Lung (tissue), 12 donors: ENCODE results near the gene RASSF7. TPM values are rescaled to one million over a fixed set of nuclear protein-coding genes. Genes with fewer than 3 reads are reported as not detected.

ENCODE experiments used
- ATAC-seq: fragments of 200-7000 bp; cut with Tn5 transposase; one replicate; pipeline ENCODE4 v1.9.1; 2020; ENCODE audit warnings: moderate number of reproducible peaks; ENCODE audit not compliant: insufficient read depth, low FRiP score
- DNase-seq, 3 donors: peaks; one replicate each; pipeline ENCODE4 v3.0.0-alpha.2; 2013 to 2017
- H3K27ac ChIP-seq, 2 donors: one replicate each; pipeline ENCODE4 v1.5.1; 2013; ENCODE audit warnings: mild to moderate bottlenecking in 2 of 2, moderate library complexity in 2 of 2, control low read depth in 1 of 2, inconsistent platforms in 1 of 2, low read depth in 1 of 2, low read length in 1 of 2
- H3K27me3 ChIP-seq, 3 donors: one replicate each; pipeline ENCODE4 v1.5.1; 2013; ENCODE audit warnings: low read length in 2 of 3; ENCODE audit not compliant: control insufficient read depth in 3 of 3, insufficient read depth in 3 of 3
- H3K36me3 ChIP-seq, 4 donors: one replicate each; pipeline ENCODE4 v1.5.1; 2013; ENCODE audit warnings: low read length in 4 of 4, mild to moderate bottlenecking in 1 of 4, moderate library complexity in 1 of 4; ENCODE audit not compliant: control insufficient read depth in 4 of 4, insufficient read depth in 4 of 4
- H3K4me1 ChIP-seq, 5 donors: one replicate each; pipeline ENCODE4 v1.5.1; 2013; ENCODE audit warnings: low read length in 5 of 5, mild to moderate bottlenecking in 2 of 5, moderate library complexity in 1 of 5; ENCODE audit not compliant: control insufficient read depth in 5 of 5, insufficient read depth in 5 of 5
- H3K4me3 ChIP-seq: one replicate; pipeline ENCODE4 v1.5.1; 2013; ENCODE audit warnings: mild to moderate bottlenecking, control low read depth, moderate library complexity
- H3K9ac ChIP-seq, 2 donors: one replicate each; pipeline ENCODE4 v1.5.1; 2013; ENCODE audit warnings: low read length in 2 of 2, control low read depth in 1 of 2; ENCODE audit not compliant: insufficient read depth in 1 of 2
- H3K9me3 ChIP-seq, 4 donors: one replicate each; pipeline ENCODE4 v1.5.1; 2013; ENCODE audit warnings: low read length in 3 of 4, mild to moderate bottlenecking in 1 of 4, moderate library complexity in 1 of 4; ENCODE audit not compliant: control insufficient read depth in 4 of 4, insufficient read depth in 3 of 4
- CTCF ChIP-seq: IDR thresholded peaks from 2 replicates; pipeline ENCODE4 v1.5.1; 2012; ENCODE audit warnings: mild to moderate bottlenecking; ENCODE audit errors: control extremely low read depth, extremely low read depth
- WGBS, 2 donors: extraction: QIAGEN DNeasy Blood & Tissue Kit; methylation state at CpG; one replicate each; pipeline ENCODE4 v1.1.7; 2013; 5-methylcytosine and 5-hydroxymethylcytosine counted together
- polyA plus RNA-seq, 2 donors: library from polyadenylated mRNA; stranded (reverse); fragments of 200-250 nt; gene quantifications; one replicate each; pipeline ENCODE4 v1.2.1, GENCODE V29; 2013
- total RNA-seq, 2 donors: library from RNA; depleted of rRNA in 1 of 2; stranded (reverse); fragments of >200 nt in 1 of 2; gene quantifications; one replicate each; pipeline ENCODE4 v1.2.1, GENCODE V29; 2014 to 2021
- donor health status: control.
- donor health status: control.
- donor health status: Bipolar disorder and iron deficiency.
- donor health status: healthy.
- donor health status: DM: yes; HTN: yes; CAD: no.

The RASSF7 gene
- total and polyA plus RNA-seq, 4 donors = 47.9 to 153 (median 66.4) TPM

GRCh38 chr11:598005-598680, 37.4 kb downstream of the RASSF7 start:
- 91 to 94% methylated on average over 27 to 30 of the region's 30 CpGs for WGBS, 2 donors
- peaks cover 3 to 72% (median 25%) of the 10 kb centered on the region in 4 donors for H3K36me3 ChIP-seq
- no peak overlapping the region for H3K9ac ChIP-seq
- H3K27me3 ChIP-seq = no peaks in the 10 kb centered on the region
- DNase-seq (no peak), ATAC-seq (no peak)
- TF ChIP-seq CTCF = no peak
- no peak overlapping the region for H3K4me3 ChIP-seq
- H3K27ac ChIP-seq = no peak overlapping the region
- no peaks in the 10 kb centered on the region for H3K4me1 ChIP-seq
- H3K9me3 ChIP-seq = no peaks in the 10 kb centered on the region

- no peaks in the 10 kb centered on the region for H3K9me3 ChIP-seq
- TF ChIP-seq CTCF = no peak
- no peaks in the 10 kb centered on the region for H3K4me1 ChIP-seq
- H3K4me3 ChIP-seq = no peak overlapping the region
- peaks cover 8 to 75% (median 29%) of the 10 kb centered on the region in 4 donors for H3K36me3 ChIP-seq
- DNase-seq (no peak), ATAC-seq (no peak)
- 95 to 96% methylated on average over 23 of the region's 23 CpGs for WGBS, 2 donors
- H3K27ac ChIP-seq = no peak overlapping the region
- H3K27me3 ChIP-seq = no peaks in the 10 kb centered on the region
- H3K9ac ChIP-seq = no peak overlapping the region
These were observed 40.9 kb downstream of the RASSF7 start for GRCh38 chr11:601573-602245.

- Histone ChIP-seq H3K27ac (no peak overlapping the region), H3K9ac (no peak overlapping the region), H3K36me3 (peaks cover 15 to 75% (median 34%) of the 10 kb centered on the region in 4 donors), H3K27me3 (no peaks in the 10 kb centered on the region), H3K9me3 (no peaks in the 10 kb centered on the region), H3K4me3 (no peak overlapping the region), H3K4me1 (no peaks in the 10 kb centered on the region)
- ATAC-seq = no peak
- TF ChIP-seq CTCF = no peak
- DNase-seq = no peak
- 91 to 93% methylated on average over 13 of the region's 13 CpGs for WGBS, 2 donors
These were observed 42.4 kb downstream of the RASSF7 start for GRCh38 chr11:603154-603553.
